K562 (cell line): ENCODE measurements around the gene FBXW8. TPM values are rescaled to one million over a fixed set of nuclear protein-coding genes. Genes with fewer than 3 reads are reported as not detected.

ENCODE experiments used
- ATAC-seq: fragments of 200-7000 bp; cut with Tn5 transposase; 3 replicates; pipeline ENCODE4 v1.9.1; 2020; ENCODE audit warnings: moderate library complexity
- BruUV-seq: library from RNA; stranded (reverse); fragments of 400-500 nt; replicated peaks from 2 replicates; lab custom pipeline; 2021; lab: Mats Ljungman, UMichigan
- CTCF ChIA-PET: fragments of 300-600 bp; formaldehyde crosslinking; extraction: SDS; loops from one replicate; lab custom pipeline; 2021; ENCODE audit warnings: low intra/inter-chr PET ratio; lab: Yijun Ruan, JAX
- POLR2A ChIA-PET: fragments of 300-600, 350-650 bp; sonication (Branson Sonifier 250); formaldehyde crosslinking; extraction: SDS; loops from one replicate; lab custom pipeline; 2021; ENCODE audit warnings: antibody characterized with exemption, inconsistent platforms; lab: Yijun Ruan, JAX
- DNase-seq, 4 experiments: peaks; one replicate each; pipeline versions ENCODE4 v3.0.0 to v3.0.0-alpha.2; 2011 to 2018; ENCODE audit warnings: low spot score in 3 of 4, mixed read lengths in 3 of 4; ENCODE audit errors: extremely low read depth in 1 of 4
- FAIRE-seq: peaks from 2 replicates; lab custom pipeline; 2011; peaks lifted over from hg19 to GRCh38; lab: Jason Lieb, UNC
- H2AFZ ChIP-seq: 2 replicates; pipeline ENCODE4 v1.6.0; 2011; ENCODE audit warnings: low read depth, low read length, control low read depth, inconsistent platforms
- H3K27ac ChIP-seq: fragments of 200-600 bp; 3 replicates; pipeline ENCODE4 v1.8.0; 2011; ENCODE audit warnings: low read depth, mild to moderate bottlenecking, control low read depth, inconsistent platforms, low read length, moderate library complexity, mixed read lengths; ENCODE audit errors: extremely low read depth
- H3K27me3 ChIP-seq, 2 experiments: fragments of 300-600 bp in 1 of 2; 2 replicates in 1 of 2; 3 replicates in 1 of 2; pipeline versions ENCODE4 v1.6.0 to v1.8.0; 2011; ENCODE audit warnings: inconsistent platforms in 2 of 2, low read length in 2 of 2, mild to moderate bottlenecking in 1 of 2, mixed read lengths in 1 of 2, moderate library complexity in 1 of 2; ENCODE audit not compliant: control insufficient read depth in 2 of 2, insufficient read depth in 2 of 2
- H3K36me3 ChIP-seq: fragments of 300-600 bp; 3 replicates; pipeline ENCODE4 v1.8.0; 2011; ENCODE audit warnings: mild to moderate bottlenecking, low read length, inconsistent platforms; ENCODE audit not compliant: control insufficient read depth, insufficient read depth
- H3K4me1 ChIP-seq, 2 experiments: fragments of 200-600 bp in 1 of 2; replicated peaks in 1 of 2; 2 replicates in 1 of 2; 3 replicates in 1 of 2; pipeline versions ENCODE4 v1.5.1 to v1.8.0; 2011; ENCODE audit warnings: inconsistent platforms in 2 of 2, low read length in 2 of 2, mild to moderate bottlenecking in 1 of 2, mixed read lengths in 1 of 2, moderate library complexity in 1 of 2; ENCODE audit not compliant: control insufficient read depth in 2 of 2, insufficient read depth in 2 of 2
- H3K4me2 ChIP-seq: 2 replicates; pipeline ENCODE4 v1.6.1; 2011; ENCODE audit warnings: low read length, control low read depth, inconsistent platforms, mixed read lengths; ENCODE audit not compliant: insufficient read depth
- H3K4me3 ChIP-seq: fragments of 200-600 bp; sonication (generic), shearing (Covaris generic); 2 replicates; pipeline ENCODE4 v1.5.1; 2016; ENCODE audit warnings: control low read depth, inconsistent platforms
- H3K79me2 ChIP-seq: fragments of 200-600 bp; 3 replicates; pipeline ENCODE4 v1.8.0; 2011; ENCODE audit warnings: low read length, inconsistent platforms; ENCODE audit not compliant: control insufficient read depth, insufficient read depth
- H3K9ac ChIP-seq, 2 experiments: 2 replicates each; pipeline versions ENCODE4 v1.6.0 to v1.6.1; 2011; ENCODE audit warnings: low read depth in 2 of 2, low read length in 2 of 2, control low read depth in 1 of 2, inconsistent platforms in 1 of 2, mild to moderate bottlenecking in 1 of 2, mixed read lengths in 1 of 2; ENCODE audit not compliant: insufficient read depth in 1 of 2
- H3K9me1 ChIP-seq: one replicate; pipeline ENCODE4 v1.6.0; 2011; ENCODE audit warnings: inconsistent platforms, mild to moderate bottlenecking, low read length, moderate library complexity; ENCODE audit not compliant: control insufficient read depth, insufficient read depth
- H3K9me3 ChIP-seq: replicated peaks from 2 replicates; pipeline ENCODE4 v1.5.1; 2011; ENCODE audit warnings: low read depth, low read length, inconsistent platforms; ENCODE audit not compliant: control insufficient read depth, insufficient read depth
- H4K20me1 ChIP-seq: replicated peaks from 2 replicates; pipeline ENCODE4 v1.6.1; 2011; ENCODE audit warnings: low read length, inconsistent platforms, mixed read lengths; ENCODE audit not compliant: control insufficient read depth, insufficient read depth
- ESRRA ChIP-seq: fragments of 450-650 bp; IDR thresholded peaks from 2 replicates; pipeline ENCODE4 v1.6.1; 2014; ENCODE audit warnings: low read depth, mild to moderate bottlenecking, moderate library complexity, borderline replicate concordance
- FOS ChIP-seq: IDR thresholded peaks from 3 replicates; pipeline ENCODE4 v1.6.1; 2011; ENCODE audit not compliant: insufficient read length; ENCODE audit errors: extremely low read depth
- FOXJ3 ChIP-seq: sonication (generic); formaldehyde crosslinking; IDR thresholded peaks from 2 replicates; pipeline ENCODE4 v1.4.0; 2020; ENCODE audit warnings: mild to moderate bottlenecking, missing genetic modification reagents
- PHF21A ChIP-seq: fragments of 450-650 bp; IDR thresholded peaks from 2 replicates; pipeline ENCODE4 v1.6.1; 2017; ENCODE audit warnings: low read depth, borderline replicate concordance
- SIX5 ChIP-seq, 2 experiments: IDR thresholded peaks; 2 replicates each; pipeline ENCODE4 v1.6.1; 2011; ENCODE audit warnings: low read length in 2 of 2, borderline replicate concordance in 1 of 2, low read depth in 1 of 2, mild to moderate bottlenecking in 1 of 2, moderate library complexity in 1 of 2; ENCODE audit not compliant: insufficient read depth in 1 of 2
- SMARCE1 ChIP-seq: fragments of 450-650 bp; IDR thresholded peaks from 2 replicates; pipeline ENCODE4 v1.7.1; 2016; ENCODE audit warnings: mild to moderate bottlenecking
- STAT6 ChIP-seq: sonication (generic); formaldehyde crosslinking; IDR thresholded peaks from 2 replicates; pipeline ENCODE4 v1.8.1; 2023; ENCODE audit warnings: mild to moderate bottlenecking, missing genetic modification reagents
- TAL1 ChIP-seq: fragments of 450-650 bp; IDR thresholded peaks from 2 replicates; pipeline ENCODE4 v1.6.1; 2016; ENCODE audit warnings: mild to moderate bottlenecking
- TCF3 ChIP-seq: sonication (generic); formaldehyde crosslinking; IDR thresholded peaks from 2 replicates; pipeline ENCODE4 v1.4.0; 2020; ENCODE audit warnings: mild to moderate bottlenecking, missing genetic modification reagents
- ZNF175 ChIP-seq: fragments of 200-800 bp; sonication (Bioruptor generic); IDR thresholded peaks from 2 replicates; pipeline ENCODE4 v1.6.1; 2016; ENCODE audit warnings: low read depth, mild to moderate bottlenecking, missing genetic modification characterization, missing compliant biosample characterization
- ZNF41 ChIP-seq: fragments of 250-450 bp; sonication (Bioruptor Pico); conservative IDR thresholded peaks from 2 replicates; pipeline ENCODE4 v1.4.0; 2020; ENCODE audit warnings: mild to moderate bottlenecking
- WGBS: fragments of 100-300 bp; shearing (Covaris generic); methylation state at CpG from one replicate; pipeline ENCODE4 v1.1.6; 2016; ENCODE audit warnings: low coverage, mixed read lengths; ENCODE audit not compliant: insufficient coverage; ENCODE audit errors: missing lambda C conversion rate; 5-methylcytosine and 5-hydroxymethylcytosine counted together
- in situ Hi-C: fragments of 300-500 bp; cut with MboI; formaldehyde crosslinking; loops from 4 replicates; pipeline ENCODE4 v1.15.0; 2018; ENCODE audit warnings: inconsistent platforms, mixed read lengths
- intact Hi-C: fragments of 100-400 bp; cut with micrococcal nuclease; formaldehyde crosslinking; loops from 2 replicates; pipeline ENCODE4 v1.14.2; 2022
- polyA plus RNA-seq, 8 experiments: library from polyadenylated mRNA; depleted of rRNA in 4 of 8; stranded (reverse) in 5 of 8; unstranded in 3 of 8; fragments of >200 nt; fragmentation: Nextera tagmentation in 2 of 8; fragmentation: Illumina TruSeq in 1 of 8; extraction: Ambion mirVana in 2 of 8; extraction: Trizol in 1 of 8; gene quantifications; 2 replicates each; pipeline versions ENCODE4 v1.2.1 to v1.2.3, GENCODE V29; 2011 to 2014; ENCODE audit warnings: inconsistent platforms in 1 of 8, missing spikeins in 1 of 8
- total RNA-seq, 7 experiments: library from RNA; depleted of rRNA in 6 of 7; stranded (reverse); fragments of >200 nt in 6 of 7; fragmentation: Illumina TruSeq in 2 of 7; extraction: Trizol in 2 of 7; gene quantifications; 2 replicates each; pipeline versions ENCODE4 v1.2.1 to v1.2.3, GENCODE V29; 2011 to 2021; ENCODE audit warnings: low replicate concordance in 1 of 7
- TF ChIP-seq, protein P1 (sequence below): fragments of 250-450 bp; sonication (Bioruptor Pico); IDR thresholded peaks from 2 replicates; pipeline ENCODE4 v1.8.0; 2021; ENCODE audit warnings: mild to moderate bottlenecking, moderate library complexity
- TF ChIP-seq, protein P2 (sequence below): sonication (generic); formaldehyde crosslinking; IDR thresholded peaks from 2 replicates; pipeline ENCODE4 v1.8.1; 2022; ENCODE audit warnings: missing genetic modification reagents

The FBXW8 gene
- total and polyA plus RNA-seq, 9 of the 15 experiments (the other 6 are each of a cell fraction or from before 2014, with no cell fraction given), result 0.58 to 8.3 (median 4.4) TPM

DNA sequence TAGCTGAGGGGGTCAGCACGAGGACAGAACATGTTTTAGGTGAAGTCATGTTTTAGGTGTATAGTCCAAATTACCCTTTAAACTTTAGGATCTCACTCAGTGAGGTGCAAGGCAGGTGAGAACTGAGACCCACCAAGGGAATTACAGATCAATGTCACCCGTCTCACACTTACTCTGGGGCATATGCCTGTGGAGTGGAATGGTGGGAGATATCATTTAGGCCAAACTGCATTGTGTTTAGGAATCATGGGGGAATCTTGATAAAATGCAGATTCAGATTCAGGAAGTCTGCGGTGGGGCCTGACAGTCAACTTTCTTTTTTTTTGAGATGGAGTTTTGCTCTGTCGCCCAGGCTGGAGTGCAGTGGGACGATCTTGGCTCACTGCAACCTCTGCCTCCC, 17.8 kb downstream of the FBXW8 start:
- FAIRE-seq (no peak), ATAC-seq (no peak), DNase-seq (no peak)
- no peaks in the 10 kb centered on the region for H3K79me2 ChIP-seq
- TF ChIP-seq TCF3 (CRISPR knock-in tag) (no peak), ZNF41 (CRISPR knock-in tag) (no peak), SIX5 (IDR thresholded peaks at IDR 0.05; ENCODE audit: borderline replicate concordance in 1 of 2, insufficient read depth in 1 of 2, low read depth in 1 of 2, low read length in 2 of 2) (no peak), ZNF175 (CRISPR knock-in tag) (no peak), SMARCE1 (no peak), FOXJ3 (no peak), ESRRA (no peak), PHF21A (no peak), FOS (no peak), TAL1 (no peak), STAT6 (CRISPR knock-in tag) (no peak)
- TF ChIP-seq, protein P1, sequence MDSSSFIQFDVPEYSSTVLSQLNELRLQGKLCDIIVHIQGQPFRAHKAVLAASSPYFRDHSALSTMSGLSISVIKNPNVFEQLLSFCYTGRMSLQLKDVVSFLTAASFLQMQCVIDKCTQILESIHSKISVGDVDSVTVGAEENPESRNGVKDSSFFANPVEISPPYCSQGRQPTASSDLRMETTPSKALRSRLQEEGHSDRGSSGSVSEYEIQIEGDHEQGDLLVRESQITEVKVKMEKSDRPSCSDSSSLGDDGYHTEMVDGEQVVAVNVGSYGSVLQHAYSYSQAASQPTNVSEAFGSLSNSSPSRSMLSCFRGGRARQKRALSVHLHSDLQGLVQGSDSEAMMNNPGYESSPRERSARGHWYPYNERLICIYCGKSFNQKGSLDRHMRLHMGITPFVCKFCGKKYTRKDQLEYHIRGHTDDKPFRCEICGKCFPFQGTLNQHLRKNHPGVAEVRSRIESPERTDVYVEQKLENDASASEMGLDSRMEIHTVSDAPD (CRISPR knock-in tag), result no peak
- TF ChIP-seq, protein P2, sequence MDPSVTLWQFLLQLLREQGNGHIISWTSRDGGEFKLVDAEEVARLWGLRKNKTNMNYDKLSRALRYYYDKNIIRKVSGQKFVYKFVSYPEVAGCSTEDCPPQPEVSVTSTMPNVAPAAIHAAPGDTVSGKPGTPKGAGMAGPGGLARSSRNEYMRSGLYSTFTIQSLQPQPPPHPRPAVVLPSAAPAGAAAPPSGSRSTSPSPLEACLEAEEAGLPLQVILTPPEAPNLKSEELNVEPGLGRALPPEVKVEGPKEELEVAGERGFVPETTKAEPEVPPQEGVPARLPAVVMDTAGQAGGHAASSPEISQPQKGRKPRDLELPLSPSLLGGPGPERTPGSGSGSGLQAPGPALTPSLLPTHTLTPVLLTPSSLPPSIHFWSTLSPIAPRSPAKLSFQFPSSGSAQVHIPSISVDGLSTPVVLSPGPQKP (CRISPR knock-in tag), result no peak
- BruUV-seq, result no TSS peak
- H3K9me3 ChIP-seq, result no peaks in the 10 kb centered on the region
- in situ Hi-C loops, result no loop called here
- H3K27me3 ChIP-seq, result no peaks in the 10 kb centered on the region
- H3K9ac ChIP-seq, result no peak overlapping the region
- no peak overlapping the region for H3K27ac ChIP-seq
- no peaks in the 10 kb centered on the region for H4K20me1 ChIP-seq
- no peaks in the 10 kb centered on the region for H3K9me1 ChIP-seq
- H3K4me2 ChIP-seq, result no peak overlapping the region
- H3K4me3 ChIP-seq, result no peak overlapping the region
- WGBS, result 70% methylated on average over 5 of the region's 5 CpGs
- intact Hi-C loops, result no loop called here
- CTCF ChIA-PET, result no interaction called here
- H3K4me1 ChIP-seq, result peaks cover 0 to 9% of the 10 kb centered on the region in 2 experiments; a peak in 3 of 5 replicates
- no peak overlapping the region for H2AFZ ChIP-seq
- POLR2A ChIA-PET, result interaction anchor here (0.6 to 1.9 kb wide), 4 partner anchors 9 to 18 kb away, joined by 3 to 5 read pairs (median 4); no protein-coding TSS in a partner anchor
- H3K36me3 ChIP-seq, result peaks cover 12% of the 10 kb centered on the region; the same call in 2 of the 3 replicates
